NCI-H446 (cell line): Measurements from ENCODE around the gene TTC3.

Source experiments
- DNase-seq, 2 experiments: peaks; one replicate each; lab custom pipeline; 2025; lab: John Stamatoyannopoulos, UW

TTC3 gene

DNA sequence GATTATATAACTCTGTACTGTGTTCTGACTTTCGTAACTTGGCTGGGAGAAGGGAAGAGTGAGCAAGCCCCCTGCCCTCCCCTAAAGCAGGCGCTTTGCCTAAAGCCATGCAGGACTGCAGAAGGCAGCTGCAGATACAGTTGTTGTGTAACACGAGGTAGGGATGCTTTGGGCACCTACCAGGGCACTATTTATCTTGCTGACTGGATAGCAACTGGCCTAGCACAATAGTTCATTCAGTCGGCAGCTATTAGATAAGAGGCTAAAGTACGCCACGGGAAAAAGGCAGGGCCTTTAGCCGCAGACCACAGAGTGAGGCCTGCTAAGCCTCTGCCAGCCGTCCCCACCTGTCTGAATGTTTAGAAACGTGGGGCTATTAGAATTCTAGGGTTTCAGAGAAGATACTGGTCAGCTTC, 80.9 kb downstream of the TTC3 start:
- DNase-seq = no peak

DNA sequence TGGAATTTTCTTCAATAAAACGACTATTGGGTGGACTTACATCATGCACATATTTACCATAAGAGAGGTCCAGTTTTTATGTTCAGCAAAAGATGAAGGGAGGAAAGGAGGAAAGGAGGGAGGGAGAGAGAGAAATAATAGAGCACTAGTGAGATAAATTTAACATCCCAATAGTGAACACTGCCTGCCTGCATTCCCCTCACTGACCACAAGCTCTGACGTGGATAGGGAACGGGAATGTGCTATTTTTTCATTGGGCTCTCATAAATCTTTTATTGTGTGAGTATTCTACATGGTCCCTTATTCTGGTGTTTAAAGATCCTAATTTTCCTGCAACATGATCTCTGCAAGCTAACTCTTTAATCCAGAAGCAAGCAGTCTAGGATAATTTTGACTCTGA, 82.1 kb downstream of the TTC3 start:
- no peak for DNase-seq

DNA sequence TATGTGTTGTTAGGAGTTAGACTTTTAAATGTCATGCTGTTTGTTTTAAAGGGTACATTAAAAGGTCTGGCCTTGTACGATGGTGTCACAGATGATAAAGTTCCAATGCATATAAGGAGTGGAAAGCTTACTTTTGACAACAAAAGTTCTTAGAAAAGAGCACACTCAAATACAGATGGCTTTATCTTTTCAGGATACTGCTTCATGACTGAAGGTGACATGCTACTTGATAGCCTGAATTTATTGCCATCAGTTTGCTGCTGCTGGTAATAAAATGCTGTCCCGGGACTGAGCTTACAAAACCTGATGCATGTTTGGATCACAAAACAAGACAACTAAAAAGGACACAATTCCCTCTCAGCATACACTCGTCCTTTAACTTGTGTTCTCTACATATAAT, 84.9 kb downstream of the TTC3 start:
- no peak for DNase-seq

DNA sequence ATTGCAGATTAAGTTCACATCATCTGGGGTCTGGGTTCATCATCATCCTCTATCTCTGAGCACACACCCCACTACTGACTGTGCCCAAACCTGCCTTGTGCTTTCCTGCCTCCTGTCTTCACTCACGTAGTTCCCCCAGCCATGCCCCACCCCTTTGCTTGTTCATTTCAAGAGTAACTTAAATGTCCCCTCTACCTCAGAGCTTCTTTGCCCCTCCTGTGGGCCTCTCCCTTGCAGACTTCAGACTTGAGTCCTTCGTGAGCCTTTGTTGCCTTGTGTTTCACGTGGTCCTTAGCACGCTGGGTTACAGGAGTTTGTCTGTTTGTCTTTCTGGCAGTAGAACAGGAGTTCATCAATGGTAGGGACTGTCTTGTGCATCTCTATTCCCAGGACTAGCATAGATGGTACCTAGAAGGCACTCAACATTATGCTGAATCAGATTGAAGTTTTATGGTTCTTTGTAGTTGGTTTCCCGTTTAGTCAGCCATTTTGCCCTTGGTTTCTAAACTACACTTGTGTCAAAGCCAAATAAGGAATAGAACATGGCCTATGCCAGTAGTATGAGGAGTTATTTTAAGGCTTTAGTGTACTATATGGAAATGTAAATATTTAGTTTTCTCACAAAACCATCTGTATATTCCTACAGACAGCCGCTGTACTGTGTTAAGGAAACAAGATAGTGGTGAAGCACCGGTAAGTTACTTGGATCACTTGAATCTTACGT, 86.2 kb downstream of the TTC3 start:
- no peak for DNase-seq

DNA sequence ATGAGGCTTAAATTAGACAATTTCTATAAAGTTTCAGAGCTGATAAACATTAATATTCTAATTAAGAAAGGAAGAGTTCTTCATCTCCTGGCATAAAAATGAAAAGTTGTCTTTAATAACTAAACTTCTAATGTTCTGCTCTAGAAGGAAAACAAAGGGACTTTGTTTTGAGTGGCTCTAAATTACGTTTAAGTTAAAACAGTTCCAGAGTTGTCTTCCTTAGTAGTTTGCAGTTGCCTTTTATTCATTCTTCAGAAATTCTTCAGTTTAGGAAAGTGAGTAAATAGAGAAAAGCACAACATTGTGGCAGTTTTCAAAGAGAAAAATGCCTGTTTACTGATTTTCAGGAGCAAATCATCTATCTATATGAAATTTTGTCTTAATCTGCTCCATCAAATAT, 86.9 kb downstream of the TTC3 start:
- no peak for DNase-seq

DNA sequence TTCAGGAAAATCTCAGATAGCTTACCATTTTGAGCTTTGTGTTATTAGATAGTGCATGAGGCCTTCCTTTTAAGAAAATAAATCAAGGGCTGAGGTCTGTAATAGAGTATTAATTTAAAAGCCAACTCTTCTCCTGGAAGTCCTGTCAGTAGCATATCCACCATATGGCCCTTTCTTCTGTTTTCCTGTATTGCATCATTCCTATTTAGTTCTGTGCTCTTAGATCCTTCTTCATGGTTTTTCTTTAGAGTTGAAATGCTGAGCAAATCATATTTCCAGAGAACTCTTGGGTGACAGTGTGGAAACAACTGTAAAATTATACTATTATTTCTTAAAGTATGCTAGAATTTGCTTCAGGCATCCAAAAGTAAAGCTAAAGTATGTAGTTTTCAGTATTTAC, 91.7 kb downstream of the TTC3 start:
- DNase-seq = no peak

DNA sequence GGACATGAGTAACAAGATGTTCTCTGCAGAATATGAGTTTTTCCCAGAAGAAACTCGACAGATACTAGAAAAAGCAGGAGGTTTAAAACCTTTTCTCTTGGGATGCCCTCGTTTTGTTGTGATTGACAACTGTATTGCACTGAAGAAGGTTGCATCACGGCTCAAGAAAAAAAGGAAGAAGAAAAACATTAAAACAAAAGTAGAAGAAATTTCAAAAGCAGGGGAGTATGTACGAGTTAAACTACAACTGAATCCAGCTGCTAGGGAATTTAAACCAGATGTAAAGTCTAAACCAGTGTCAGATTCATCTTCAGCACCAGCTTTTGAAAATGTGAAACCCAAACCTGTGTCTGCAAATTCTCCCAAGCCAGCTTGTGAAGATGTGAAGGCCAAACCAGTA, 92.5 kb downstream of the TTC3 start:
- DNase-seq = no peak

DNA sequence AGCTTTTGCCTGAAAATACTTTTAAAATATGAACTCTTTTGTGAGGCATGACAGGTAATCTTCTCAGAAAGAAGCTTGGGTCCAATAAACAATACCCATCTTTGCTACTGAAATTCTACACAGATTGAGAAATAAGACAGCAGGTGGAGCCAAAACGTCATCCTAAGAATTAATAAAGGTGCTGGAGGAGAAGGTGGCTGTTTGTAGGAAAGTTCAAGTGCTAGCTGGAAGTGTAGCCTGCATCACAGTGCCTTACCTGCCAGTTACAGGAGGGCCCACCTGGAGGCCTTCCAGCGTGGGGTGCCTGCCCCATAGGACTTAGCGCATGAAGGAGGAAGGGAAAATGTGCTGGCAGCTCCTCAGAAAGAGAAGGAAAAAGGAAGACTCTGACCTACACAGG, 93.7 kb downstream of the TTC3 start:
- peak in 1 of 2 experiments; percentile 16 for DNase-seq

DNA sequence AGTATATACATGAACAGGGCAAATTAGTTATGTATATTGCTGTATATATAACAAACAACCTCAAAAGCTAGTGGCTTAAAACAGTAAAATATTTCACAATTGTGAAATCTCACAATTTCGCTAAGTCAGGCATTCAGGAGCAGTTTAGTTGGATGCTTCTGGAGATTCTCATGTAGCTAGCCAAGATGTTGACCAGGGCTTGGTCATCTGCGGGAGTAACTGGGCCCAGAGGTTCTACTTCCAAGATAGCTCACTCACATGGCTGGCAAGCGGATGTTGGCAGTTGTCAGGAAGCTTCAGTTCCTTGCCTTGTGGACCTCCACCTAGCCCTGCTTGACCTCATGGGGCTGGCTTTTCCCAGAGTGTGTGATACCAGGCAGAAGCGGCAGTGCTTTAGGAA, 95.6 kb downstream of the TTC3 start:
- DNase-seq = no peak

DNA sequence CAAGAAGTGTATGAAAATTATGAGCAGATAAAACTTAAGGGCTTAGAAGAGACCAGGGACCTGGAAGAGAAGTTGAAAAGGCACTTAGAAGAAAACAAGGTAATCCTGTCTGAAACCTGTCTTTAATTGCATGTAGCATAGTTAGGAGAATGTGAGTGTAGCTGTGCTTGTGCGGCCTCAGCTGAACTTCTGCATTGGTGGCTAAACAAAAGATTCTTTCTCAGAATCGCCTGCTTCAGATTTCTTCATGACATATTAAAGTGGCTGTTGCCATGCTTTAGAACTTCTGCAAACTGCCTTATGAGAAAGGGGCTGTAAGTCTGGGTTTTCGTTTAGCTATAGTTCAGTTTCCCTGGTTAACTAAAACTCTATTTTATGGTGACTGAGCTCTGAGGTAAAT, 99.6 kb downstream of the TTC3 start:
- no peak for DNase-seq

DNA sequence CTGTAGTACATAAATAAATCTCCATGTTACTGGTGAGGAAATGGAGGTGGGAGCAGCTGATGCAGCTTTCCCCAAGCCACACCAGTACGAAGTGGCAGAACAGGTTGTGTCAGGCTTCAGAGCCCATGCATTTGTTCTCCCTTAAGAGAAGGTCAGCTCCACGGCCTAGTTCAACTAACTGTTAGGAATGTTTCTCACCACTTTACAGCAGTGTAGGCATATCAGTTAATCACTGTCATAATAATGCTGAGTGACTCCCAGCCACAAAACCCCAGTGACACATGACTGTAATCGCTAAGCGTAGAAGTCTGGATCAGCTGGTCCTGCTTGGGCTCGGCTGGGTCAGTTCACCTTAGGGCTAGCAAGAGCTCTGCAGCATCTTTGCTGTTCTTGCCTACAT, 103.7 kb downstream of the TTC3 start:
- no peak for DNase-seq

DNA sequence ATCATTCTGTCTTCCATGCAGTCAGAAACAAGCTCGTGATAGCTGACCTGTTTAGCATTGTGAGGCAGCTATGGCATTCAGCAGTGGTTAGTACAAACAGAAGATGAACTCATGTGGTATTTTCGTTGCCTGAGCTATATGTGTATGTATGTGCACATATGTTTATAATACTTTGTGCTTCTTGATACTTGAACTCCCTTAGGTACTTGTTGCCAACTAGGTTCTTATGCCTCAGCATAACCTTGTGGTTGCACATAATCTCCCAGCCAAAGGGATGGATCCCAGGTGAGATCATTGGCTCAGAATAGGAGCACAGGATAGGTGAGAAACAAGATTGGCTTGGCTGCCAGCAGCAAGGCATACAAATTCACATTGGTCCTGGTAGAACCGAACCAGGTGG, 108.0 kb downstream of the TTC3 start:
- DNase-seq = no peak

DNA sequence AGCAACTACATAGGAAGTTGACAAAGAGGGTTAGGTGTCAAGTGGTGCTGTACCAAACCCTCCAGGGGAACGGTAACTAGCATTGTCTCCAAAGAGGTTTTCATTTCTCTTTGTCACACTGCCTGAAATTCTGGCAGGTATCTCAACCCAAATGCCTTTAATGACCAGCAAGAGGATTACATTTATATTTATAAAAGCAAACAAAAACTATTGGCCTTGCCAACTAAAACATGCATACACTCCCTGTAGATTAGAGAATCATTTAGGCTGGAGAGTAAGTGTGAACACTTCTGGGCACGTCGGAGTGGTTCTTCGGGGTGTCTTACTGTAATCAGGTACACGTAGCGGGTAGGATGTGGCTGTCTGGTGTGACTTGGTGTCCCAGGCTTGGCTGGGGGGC, 109.2 kb downstream of the TTC3 start:
- DNase-seq = no peak

DNA sequence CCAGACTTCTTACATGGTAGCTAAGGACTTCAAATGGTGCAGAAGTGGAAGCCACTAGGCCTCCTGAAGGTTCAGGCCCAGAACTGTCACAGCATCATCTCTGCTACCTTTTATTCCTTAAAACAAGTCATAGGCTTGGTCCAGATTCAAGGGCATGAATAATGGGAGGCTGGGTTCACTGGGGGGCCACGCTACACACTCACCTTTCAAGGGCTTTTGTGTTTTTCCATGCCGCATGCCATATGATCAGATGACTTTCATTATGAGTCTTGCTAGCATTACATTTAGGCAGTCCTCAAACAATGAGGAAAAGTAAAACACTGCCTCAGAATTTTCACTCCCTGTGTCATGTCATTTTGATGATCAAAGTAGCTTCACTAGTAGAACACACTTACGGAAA, 110.7 kb downstream of the TTC3 start:
- no peak for DNase-seq

DNA sequence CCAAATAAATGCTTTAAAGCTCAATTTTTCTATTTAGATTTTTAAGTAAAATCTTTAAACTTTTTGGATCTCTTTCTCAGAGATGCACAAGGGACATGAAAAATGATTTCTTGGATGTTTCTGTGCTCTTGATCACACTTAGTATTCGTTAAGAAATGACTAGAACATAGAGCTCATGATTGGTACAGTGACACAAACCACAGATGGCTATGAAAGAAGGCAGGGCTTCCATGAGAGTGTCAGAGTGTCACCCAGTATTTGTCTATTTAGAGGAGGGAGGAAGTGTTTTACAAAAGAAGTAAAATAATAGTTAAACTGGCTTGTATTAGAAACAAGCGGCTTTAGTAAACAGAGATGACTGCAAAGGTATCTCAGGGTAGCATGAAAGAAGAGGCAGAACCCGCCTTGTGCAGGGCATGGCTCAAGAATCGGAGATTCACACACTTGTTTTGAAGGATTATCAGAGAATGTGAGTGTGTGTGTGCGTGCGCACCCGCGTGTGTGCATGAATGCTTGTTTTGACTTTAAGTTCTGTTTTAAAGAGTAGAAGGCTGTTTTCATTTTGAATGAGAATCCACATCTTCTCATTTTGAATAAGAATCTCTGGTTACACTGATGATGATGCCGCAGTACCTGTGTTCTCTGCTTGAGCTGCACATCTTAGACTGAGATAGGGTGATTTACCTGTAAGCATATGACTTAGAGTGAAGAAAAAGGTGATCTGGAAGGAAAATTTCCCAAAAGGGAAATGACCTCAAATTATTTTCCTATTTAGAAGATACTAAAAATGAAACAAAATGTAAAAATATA, 111.9 kb downstream of the TTC3 start:
- DNase-seq = no peak

DNA sequence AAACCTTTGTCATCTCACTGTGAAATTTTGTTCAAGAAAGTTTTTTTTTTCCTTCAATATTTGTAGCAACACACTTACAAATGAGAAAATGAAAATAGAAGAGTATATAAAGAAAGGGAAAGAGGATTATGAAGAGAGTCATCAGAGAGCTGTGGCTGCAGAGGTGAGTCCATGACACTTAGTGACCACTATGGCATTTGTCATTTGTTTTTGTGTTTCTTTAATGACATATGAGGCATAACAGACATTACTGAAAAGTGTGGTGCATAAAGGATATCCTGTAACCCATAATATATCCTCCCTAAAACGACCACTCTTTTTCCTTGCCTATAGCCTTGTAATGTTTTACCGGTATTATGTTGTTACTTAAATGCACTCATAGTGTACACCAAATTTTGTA, 113.9 kb downstream of the TTC3 start:
- no peak for DNase-seq

DNA sequence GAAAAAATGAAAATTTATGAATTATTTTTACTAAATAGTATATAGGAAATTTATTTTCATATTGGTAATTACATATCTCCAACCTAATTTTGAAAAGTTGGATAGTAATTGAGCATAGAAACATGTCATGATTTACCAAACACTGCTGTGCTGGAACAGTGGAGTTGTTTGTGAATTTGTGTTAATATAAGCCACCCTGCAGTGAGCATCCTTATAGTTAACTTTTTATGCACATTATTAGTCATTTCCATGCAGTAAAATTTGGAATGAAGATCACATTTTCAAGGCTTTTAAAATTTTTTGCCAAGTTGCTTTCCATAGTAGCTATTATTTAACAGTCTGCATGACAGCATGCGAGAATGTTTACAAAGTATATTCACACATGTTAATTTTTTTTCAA, 115.8 kb downstream of the TTC3 start:
- DNase-seq = no peak

DNA sequence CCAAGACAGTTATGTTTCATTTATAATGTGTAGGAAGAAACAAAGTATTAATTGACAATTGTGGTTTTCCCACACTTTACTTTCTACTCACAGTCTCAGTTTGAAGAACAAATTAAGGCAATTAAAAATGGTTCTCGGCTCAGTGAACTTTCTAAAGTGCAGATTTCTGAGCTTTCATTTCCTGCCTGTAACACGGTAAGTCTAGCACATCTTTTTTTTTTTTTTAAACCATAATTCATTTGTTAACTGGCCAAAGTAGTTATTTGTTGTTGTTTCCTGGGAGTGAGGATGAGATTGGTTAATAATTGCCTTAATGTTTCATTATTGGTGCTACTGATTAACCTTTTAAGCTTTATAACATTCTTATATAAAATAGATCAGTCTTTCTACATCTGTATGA, 119.0 kb downstream of the TTC3 start:
- no peak for DNase-seq

DNA sequence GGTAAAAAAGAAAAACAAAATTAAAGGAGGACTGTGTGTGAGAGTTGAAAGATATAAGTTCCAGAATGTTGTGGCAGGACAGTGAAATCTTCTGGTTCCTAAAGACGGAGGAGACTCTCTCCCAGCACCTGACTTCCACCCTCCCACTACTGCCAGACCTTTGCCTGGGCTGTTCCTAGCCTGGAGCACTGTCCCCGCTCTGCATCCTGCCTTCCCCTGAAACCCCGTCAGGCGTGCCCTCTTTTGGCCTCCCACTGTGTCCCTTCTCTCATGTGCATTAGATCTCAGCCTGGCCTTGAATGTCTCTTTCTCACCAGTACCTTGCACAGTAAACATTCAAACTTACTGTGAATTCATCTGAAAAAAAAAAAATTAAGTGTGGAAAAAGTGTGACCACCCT, 120.0 kb downstream of the TTC3 start:
- DNase-seq = no peak

DNA sequence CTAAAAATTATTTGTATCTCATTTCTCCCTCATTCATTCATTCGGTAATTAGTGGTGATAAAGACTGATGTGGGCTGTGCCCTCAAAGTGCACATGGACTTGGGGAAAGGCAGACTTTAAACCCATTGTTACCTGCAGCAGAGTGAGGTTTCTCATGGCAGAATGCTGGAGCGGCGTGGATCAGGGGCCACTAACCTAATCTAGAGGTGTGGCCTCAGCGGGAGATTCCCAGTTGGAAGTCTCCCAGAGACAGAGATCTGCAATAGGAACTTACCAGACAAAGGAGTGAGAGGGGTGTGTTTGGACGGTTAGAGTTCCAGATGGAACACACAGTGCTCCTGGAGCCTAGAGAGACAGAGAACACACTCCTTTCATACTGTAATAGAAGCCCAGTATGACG, 120.6 kb downstream of the TTC3 start:
- no peak for DNase-seq

DNA sequence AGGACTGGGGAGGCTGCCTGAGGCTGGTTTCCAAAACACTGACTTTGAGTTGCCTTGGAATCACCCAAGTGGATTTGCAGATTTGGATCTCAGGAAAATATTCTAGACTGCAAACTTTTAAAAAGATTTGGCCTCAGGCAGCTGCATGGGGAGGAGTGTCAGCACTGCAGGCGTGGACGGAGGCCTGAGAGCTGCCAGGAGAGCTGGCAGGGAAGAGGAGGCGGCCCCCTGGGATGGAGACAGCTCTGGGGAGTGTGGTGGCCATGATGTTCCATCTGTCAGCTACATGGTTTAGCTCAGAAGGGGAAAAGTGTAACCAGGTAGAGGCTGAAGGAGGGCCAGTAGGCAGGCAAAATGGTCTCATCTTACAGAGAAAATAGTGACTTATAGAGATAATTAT, 122.0 kb downstream of the TTC3 start:
- peak in 1 of 2 experiments; percentile 20 for DNase-seq

DNA sequence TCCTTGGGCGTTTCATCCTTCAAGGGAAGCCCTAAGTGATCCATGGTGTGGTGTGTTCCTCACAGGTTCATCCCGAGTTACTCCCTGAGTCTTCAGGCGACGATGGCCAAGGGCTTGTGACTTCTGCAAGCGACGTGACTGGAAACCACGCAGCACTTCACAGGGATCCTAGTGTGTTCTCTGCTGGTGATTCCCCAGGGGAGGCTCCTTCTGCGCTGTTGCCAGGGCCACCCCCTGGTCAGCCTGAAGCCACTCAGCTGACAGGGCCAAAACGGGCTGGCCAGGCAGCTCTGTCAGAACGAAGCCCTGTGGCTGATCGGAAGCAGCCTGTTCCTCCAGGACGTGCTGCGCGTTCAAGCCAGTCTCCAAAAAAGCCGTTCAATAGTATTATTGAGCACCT, 122.6 kb downstream of the TTC3 start:
- no peak for DNase-seq

DNA sequence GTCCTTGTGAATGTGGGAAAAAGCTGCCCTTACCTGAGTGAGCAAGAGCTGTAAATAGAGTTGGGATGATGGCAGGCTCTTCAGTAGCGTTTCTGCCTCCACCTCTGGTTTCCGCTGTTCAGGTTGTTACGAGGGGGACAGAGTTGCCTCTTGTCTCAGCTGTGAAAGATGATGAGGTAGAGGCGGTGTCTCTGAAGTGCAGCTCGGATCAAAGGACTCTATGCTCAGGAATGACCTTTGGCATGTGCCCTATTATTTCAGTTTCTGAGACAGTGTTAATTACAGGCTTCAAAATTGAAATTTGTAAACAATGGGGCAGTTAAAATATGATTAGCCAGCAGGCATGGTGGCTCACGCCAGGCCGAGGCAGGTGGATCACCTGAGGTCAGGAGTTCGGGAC, 123.8 kb downstream of the TTC3 start:
- DNase-seq = no peak

DNA sequence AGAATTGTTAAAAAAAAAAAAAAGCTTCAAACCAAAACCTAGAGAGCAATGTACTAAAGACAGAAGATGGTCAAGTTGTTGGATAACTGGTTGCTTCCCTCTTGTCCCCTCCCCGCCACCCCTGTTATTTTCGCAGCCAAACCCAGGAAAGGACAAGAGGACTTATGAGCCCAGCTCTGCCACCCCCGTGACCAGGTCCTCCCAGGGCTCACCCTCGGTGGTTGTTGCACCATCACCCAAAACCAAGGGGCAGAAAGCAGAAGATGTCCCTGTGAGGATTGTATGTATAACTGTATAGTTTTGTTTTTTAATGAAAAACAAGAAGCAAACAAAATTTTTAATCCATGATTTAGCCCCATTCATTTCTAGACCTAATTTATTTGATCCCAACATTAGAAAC, 124.7 kb downstream of the TTC3 start:
- DNase-seq = no peak
